Measurements from ENCODE around the gene HDHD3.
"Not testable (repeated sequence)": the region's sequence is repeated elsewhere in the genome, so short reads cannot be mapped to it uniquely, and the experiment has no call there.

The HDHD3 gene

DNA sequence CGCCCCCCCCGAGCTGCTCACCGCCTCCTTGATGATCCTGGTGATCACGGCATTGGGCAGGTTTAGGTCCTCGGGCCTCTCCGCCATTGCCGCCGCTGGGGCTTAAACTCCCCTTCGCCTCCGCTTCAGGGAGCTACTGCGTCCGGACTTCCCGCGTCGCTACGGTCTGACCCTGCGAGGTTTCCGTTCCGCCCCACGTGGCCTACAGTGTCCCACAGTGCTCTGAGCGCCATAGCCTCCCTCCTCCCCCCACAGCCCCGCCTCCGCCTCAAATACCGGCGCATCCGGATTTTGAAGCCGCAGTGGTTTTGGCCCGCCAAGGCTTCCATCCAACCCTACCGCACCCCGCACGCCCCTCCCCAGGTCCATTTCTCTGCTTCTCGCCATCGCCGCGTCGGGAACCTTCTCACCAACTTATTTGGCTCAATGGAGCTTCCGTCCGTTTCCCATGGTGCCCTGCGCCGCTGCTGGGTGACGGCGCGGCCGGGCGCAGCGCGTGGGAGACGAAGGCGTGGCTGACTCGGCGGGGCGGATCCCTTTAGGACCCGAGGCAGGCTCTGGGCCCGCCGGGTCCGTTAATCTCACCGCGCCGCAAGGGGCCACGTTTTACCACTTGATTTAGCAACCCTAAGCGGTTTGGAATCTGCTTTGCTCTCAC, 33.5 kb upstream of the HDHD3 start, which contains the start of the genes C9orf43 and POLE3:
Gene C9orf43 (plus strand): TSS at position 541 of the 658 bp plus-strand sequence. CDS start 2,747 bp downstream, outside the sequence.
Gene POLE3 (minus strand): TSS at position 469 of the 658 bp plus-strand sequence. CDS start 382 bp downstream, at position 87.
- peak within 1 kb of the TSS; percentile 94 for H3K4me3 ChIP-seq (ENCODE audit: low read depth, low read length)

GRCh38 chr9:113409883-113410206, 33.1 kb upstream of the HDHD3 start:
- peaks cover 13% of the 10 kb centered on the region for H3K36me3 ChIP-seq (replicated peaks)
- TF ChIP-seq CTCF (IDR thresholded peaks at IDR 0.05; ENCODE audit: low read depth, low read length, missing control alignments): peak; percentile 20
- peak overlapping the region; percentile 94 for H3K4me3 ChIP-seq (ENCODE audit: low read depth, low read length)
- no peak for DNase-seq
- H3K27ac ChIP-seq: peak overlapping the region; percentile 97
- no peaks in the 10 kb centered on the region for H3K27me3 ChIP-seq (replicated peaks)
- in situ Hi-C loops (cut with HindIII; ENCODE audit: low pct_ligation_motif_present, low sequenced_read_pairs): no loop called here

More for the DNA sequence above, 33.5 kb upstream of the HDHD3 start, which contains the start of the genes C9orf43 and POLE3:
- Histone ChIP-seq H3K36me3 (replicated peaks) (peaks cover 13% of the 10 kb centered on the region), H3K27me3 (replicated peaks) (no peaks in the 10 kb centered on the region), H3K27ac (peak within 1 kb of the TSS; percentile 97)
- peak; percentile 96 for DNase-seq
- no peak for TF ChIP-seq CTCF (IDR thresholded peaks at IDR 0.05; ENCODE audit: low read depth, low read length, missing control alignments)
- in situ Hi-C loops (cut with HindIII; ENCODE audit: low pct_ligation_motif_present, low sequenced_read_pairs): no loop called here

DNA sequence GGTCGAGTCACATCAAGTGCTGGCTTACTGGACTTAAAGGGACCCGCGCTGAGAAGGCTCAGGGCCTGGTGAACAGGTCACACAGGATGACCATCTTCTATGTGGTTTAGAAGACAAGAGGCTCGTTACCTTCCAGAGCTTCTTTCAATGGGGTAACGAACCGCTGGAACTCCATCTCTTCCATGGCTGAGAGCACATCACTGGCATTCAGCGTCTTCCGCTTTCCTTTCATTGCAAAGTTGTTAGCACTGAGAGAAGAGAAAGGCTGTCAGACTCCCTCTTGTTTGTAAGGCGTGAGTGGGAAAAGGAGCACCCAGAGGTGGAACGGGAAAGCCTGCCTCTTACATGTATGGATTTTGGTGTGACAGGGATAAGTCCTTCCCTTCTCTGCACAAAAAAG, 32.7 kb upstream of the HDHD3 start:
- in situ Hi-C loops (cut with HindIII; ENCODE audit: low pct_ligation_motif_present, low sequenced_read_pairs): no loop called here
- H3K36me3 ChIP-seq (replicated peaks): peaks cover 13% of the 10 kb centered on the region
- DNase-seq: no peak
- no peaks in the 10 kb centered on the region for H3K27me3 ChIP-seq (replicated peaks)
- peak overlapping the region; percentile 94 for H3K4me3 ChIP-seq (ENCODE audit: low read depth, low read length)
- peak overlapping the region; percentile 97 for H3K27ac ChIP-seq
- TF ChIP-seq CTCF (IDR thresholded peaks at IDR 0.05; ENCODE audit: low read depth, low read length, missing control alignments): no peak

- H3K27ac ChIP-seq; in situ Hi-C loops (cut with HindIII; ENCODE audit: low pct_ligation_motif_present, low sequenced_read_pairs); H3K27me3 ChIP-seq (replicated peaks); H3K4me3 ChIP-seq (ENCODE audit: low read depth, low read length): not testable (repeated sequence)
- TF ChIP-seq CTCF (IDR thresholded peaks at IDR 0.05; ENCODE audit: low read depth, low read length, missing control alignments): peak; percentile 87
- peak; percentile 75 for DNase-seq
- peaks cover 13% of the 10 kb centered on the region for H3K36me3 ChIP-seq (replicated peaks)
These were observed 30.2 kb upstream of the HDHD3 start for GRCh38 chr9:113406873-113407511.

- DNase-seq; H3K27me3 ChIP-seq (replicated peaks); in situ Hi-C loops (cut with HindIII; ENCODE audit: low pct_ligation_motif_present, low sequenced_read_pairs); H3K4me3 ChIP-seq (ENCODE audit: low read depth, low read length); H3K27ac ChIP-seq: not testable (repeated sequence)
- peaks cover 13% of the 10 kb centered on the region for H3K36me3 ChIP-seq (replicated peaks)
These were observed 29.6 kb upstream of the HDHD3 start for GRCh38 chr9:113406353-113406752.

GRCh38 chr9:113403646-113404045, 26.9 kb upstream of the HDHD3 start:
- H3K4me3 ChIP-seq (ENCODE audit: low read depth, low read length): no peak overlapping the region
- DNase-seq: no peak
- no peak overlapping the region for H3K27ac ChIP-seq
- H3K27me3 ChIP-seq (replicated peaks): no peaks in the 10 kb centered on the region
- TF ChIP-seq CTCF (IDR thresholded peaks at IDR 0.05; ENCODE audit: low read depth, low read length, missing control alignments): no peak
- in situ Hi-C loops (cut with HindIII; ENCODE audit: low pct_ligation_motif_present, low sequenced_read_pairs): no loop called here
- H3K36me3 ChIP-seq (replicated peaks): peaks cover 11% of the 10 kb centered on the region

Data from brain microvascular endothelial cell (primary cell).